ENCODE results near the gene MEP1A. TPM values are rescaled to one million over a fixed set of nuclear protein-coding genes. Genes with fewer than 3 reads are reported as not detected.

The MEP1A gene
- total RNA-seq, 1 experiment from 2014 or later, result not detected

DNA sequence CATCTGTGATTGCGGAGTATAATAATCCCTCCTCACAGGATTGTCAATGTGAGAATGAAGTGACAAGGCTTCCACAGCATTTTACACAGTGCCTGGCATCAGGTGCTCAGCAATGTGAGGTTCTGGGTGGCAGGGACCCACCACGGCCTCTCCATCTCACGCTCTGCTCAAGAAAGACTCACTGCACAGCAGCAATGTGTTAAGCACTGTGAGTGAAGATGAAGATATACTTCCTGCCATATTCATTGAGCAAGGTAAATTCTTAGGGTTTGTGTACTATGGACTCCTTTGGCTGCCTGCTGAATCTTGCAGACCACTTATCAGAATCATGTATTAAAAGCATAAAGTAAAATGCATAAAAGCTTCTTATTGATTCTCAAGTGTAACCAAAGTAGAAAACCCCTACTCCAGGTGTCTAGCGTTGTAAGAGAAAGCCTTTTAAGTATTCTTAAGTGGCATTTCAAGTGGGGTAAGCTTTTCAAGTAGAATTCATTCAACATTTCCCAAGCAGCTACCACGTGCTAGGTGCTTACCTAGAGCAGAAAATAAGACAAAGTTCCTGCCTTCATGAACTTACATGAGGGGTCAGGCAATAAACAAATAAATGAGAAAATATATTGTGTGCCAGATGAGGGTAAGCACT lies 17.0 kb upstream of the MEP1A start:
- no peak for DNase-seq (ENCODE audit: low read depth)

GRCh38 chr6:46777476-46778346 lies 15.5 kb upstream of the MEP1A start:
- no peak for DNase-seq (ENCODE audit: low read depth)

- peak; percentile 64 for DNase-seq (ENCODE audit: low read depth)
Measured at GRCh38 chr6:46781478-46782378, 11.5 kb upstream of the MEP1A start.

- DNase-seq (ENCODE audit: low read depth), result no peak
Measured at GRCh38 chr6:46784535-46784934, 8.7 kb upstream of the MEP1A start.

DNA sequence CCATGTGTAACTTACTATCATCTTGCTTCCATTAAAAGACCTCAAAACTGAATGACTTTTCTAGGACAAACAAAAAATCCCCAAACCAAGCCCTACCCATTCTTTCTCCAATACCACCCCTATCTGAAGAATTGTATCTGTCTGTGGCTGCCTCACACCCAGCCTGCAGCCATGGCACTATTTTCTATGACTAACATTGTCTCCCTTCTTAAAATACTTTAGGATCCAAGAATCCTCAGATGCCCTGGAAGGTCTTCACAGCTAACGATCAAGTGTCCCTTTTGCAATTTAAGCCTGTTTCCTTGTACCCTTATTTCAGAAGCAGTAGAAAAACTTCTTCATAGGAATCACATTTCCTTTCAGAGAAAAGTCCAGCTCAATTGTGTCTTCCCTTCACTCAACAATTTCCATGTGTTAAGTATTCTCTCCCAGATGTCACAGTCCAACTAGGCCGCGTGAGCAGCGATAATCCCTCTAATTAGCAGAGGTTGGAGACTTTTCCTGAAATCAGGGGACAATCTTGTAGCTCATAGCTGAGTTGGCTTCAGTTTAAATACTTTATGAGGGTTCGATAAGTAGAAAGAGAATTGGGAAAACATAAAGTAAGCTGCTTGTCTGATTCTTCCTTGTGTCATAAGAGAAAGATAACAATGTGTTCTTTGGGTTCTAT lies 5.2 kb upstream of the MEP1A start:
- no peak for DNase-seq (ENCODE audit: low read depth)

DNA sequence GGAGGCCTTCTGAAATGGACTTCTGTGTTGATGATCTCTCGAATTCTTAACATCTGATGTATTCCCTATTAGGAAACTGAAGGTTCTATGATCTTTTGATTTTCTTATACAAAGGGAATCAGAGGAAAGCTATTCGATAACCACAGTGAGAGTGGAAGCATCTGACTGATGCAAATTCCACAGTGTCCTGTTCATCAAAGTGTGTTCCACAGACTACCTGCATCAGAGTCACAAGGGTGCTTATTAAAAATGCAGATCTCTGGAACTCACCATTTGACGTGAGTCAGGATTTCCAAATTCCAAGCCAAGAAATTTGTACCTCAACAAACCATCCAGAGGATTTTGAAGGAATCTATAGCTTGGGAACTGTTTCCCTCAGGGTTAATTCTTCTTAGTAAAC lies 4.4 kb upstream of the MEP1A start:
- no peak for DNase-seq (ENCODE audit: low read depth)

DNA sequence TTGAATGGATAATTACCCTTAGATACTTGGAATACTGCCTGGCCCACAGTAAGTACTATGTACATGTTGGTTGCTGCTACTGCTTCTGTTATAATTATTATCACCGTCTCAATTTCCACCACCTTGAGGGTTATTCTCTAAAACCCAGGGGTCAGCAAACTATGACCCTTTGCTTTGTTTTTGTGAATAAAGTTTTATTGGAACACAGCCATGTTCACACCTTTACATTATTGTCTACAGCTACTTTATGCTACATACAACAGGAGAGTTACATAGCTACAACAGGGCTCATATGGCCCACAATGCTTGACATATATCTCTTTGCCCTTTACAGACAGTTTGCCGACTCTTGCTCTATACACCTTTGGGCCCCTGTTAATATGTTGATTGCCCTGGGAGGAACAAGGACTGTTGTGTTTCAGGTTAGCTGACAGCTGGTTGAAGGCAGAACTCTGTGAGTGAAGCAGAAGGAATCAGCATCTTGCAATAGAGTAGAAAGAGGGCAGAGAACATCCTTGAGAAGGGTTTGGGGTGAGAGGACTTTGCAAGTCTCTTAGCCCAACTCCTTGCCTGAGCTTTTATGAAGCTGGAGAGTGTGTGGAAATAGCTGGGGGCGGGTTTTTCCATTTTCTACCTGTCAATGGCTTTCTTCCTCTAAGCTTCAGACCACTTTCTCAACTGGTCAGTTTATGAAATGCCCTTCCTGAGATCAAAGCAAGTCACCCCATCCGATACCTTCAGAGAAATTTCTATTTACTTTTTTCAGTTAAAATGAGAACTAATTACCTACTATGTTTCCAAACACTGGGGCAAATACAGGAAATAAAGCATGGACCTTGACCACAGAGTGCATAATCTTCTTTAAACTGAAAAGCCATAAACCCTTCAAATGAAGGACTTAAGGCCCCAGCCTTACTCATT lies 3.5 kb upstream of the MEP1A start:
- no peak for DNase-seq (ENCODE audit: low read depth)

GRCh38 chr6:46790355-46790874 lies 2.8 kb upstream of the MEP1A start:
- DNase-seq (ENCODE audit: low read depth), result no peak

- DNase-seq (ENCODE audit: low read depth), result no peak
Measured at GRCh38 chr6:46792635-46793034, 554 bp upstream of the MEP1A start.

- no peak for DNase-seq (ENCODE audit: low read depth)
Measured at GRCh38 chr6:46794068-46794467, 879 bp downstream of the MEP1A start.

DNA sequence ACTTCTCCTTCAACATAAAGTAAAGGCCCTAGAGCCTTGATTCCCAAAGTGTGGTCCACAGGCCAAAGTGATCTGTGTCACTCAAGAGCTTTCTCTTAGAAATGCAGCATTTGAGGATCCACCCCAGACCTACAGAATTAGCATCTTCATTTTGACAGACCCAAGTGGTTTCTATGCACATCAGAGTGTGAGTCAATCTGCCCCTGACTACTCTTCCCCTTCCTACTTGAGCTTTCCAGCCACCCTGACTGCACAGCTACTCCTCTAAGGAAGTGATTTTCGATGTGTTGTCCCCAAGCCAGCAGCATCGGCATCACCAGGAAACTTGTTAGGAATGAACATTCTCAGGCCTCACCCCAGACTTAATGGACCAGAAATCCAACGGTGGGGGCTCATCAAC lies 2.6 kb downstream of the MEP1A start:
- DNase-seq (ENCODE audit: low read depth), result no peak

DNA sequence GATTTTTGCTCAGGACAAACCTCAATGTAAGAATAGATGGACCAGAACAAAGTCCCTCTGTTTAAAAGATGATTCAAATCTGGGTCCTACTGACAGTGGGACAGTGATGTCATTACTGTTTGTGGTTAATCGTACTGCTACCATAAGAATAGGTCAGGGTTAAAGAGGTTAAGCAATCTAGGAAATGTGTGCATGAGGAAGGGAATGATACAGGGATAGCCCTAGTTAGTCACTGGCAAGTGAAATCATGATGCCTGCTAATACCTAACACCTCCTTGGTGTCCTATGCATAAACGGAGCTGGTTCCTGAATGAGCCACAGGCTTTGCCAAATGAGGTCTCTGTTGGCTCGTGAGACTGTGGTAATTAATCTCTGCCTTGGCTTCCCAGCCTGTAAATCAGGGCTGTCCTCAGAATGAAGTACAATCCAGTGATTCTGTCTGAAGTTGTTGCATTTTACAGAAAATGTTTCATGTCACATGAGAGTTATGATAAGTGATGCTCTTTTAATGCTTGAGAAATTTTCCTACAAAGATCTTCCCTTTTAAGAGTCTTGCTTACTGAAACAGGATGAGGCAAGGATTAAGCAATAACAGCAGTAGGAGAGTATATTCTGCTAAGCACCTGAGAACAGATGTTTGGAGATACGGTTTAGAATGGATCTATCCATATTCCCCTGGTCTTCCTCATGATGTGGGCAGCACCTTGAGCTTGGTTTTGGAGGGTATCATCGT lies 3.8 kb downstream of the MEP1A start:
- peak; percentile 31 for DNase-seq (ENCODE audit: low read depth)

DNA sequence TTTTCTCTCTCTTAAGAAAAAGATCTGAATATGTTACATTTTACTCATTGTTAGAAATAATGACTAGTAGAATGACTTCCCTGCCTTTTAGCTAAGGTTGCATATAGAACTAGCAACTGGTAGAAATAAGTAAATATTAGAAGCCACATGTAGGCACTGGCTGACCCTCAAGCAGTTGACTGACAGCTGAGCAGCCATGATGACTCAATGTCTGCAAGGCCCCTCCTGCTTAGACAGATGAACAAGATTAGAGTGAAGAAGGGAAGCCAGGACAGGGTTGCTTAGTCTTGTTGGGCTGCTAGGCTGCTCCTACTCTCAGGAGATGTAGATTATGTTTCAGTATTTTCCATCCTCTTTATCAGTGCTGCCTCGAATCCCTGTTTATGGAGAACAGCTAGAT lies 6.5 kb downstream of the MEP1A start:
- DNase-seq (ENCODE audit: low read depth), result peak; percentile 7

DNA sequence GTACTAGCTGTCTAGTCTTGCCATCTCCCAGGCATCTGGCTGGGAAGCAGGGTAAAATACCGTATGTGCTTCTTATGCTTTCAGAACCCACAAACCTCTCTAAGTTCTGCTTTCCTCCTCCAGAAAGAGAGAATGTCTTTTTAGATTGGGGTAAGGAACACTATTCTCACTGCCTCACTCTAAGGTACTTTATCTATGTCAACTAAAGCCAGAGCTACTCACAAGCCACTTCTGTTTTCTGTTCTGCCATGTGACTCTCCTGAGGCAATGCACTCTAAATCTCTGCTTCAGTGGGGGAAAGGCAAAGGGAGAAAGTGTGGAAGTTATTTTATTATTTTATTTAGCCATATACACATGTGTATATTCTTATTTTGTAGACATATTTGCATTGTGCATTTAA lies 15.6 kb downstream of the MEP1A start:
- no peak for DNase-seq (ENCODE audit: low read depth)

- DNase-seq (ENCODE audit: low read depth), result peak; percentile 30
Measured at GRCh38 chr6:46815130-46815529, 21.9 kb downstream of the MEP1A start.

DNA sequence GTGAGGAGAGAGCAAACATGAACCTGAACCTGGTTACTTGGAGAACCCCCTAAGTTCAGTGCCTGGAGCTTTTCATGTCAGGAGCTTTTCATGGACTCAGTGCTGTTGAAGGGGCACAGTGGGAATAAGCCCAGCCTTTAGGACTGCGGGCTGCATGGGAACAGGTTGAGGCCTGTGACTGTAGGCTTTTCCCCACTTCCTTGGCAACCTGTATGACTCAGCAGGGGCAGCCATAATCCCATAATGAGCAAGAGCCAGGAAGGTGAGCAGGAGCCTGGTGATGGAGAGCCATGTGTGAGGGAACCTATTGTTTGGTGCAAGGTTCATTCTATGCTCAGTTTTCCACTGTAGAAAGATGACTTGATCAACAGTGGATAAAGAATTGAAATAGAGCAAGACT lies 23.4 kb downstream of the MEP1A start:
- DNase-seq (ENCODE audit: low read depth), result no peak

DNA sequence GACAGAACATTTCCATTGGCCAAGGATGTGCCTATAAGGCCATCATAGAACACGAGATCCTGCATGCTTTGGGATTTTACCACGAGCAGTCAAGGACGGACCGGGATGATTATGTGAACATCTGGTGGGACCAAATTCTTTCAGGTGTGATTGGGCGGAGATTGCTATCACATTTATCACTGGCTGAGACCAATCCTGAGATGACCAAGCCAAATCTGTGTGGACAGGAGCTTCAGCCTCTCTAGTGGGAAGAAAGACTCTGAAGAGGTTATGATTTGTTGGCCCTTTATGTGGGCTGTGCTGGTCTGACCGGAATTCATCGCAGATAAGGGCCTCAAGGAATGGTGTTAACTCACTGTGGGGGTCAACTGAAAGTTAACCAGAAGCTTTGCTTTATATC lies 26.4 kb downstream of the MEP1A start:
- no peak for DNase-seq (ENCODE audit: low read depth)

- no peak for DNase-seq (ENCODE audit: low read depth)
Measured at GRCh38 chr6:46821458-46821881, 28.3 kb downstream of the MEP1A start.

DNA sequence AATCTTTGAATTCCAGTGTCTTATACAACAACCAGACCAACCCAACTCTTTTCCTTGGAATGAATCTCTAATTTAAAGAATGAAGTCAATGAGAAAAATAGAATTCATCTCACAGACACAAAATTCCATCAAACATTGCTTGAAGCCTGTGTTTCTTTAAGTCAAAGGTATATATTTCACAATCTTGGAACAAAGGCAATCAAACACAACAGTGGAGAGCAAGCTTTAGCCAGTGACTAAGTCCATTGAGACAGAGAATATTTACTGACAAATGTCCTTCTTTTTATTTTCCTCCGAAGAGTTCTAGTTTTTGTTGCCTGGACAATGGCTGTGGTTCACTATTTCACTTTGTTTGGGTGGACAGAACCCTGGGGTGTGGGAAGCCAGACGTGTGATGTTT lies 35.8 kb downstream of the MEP1A start:
- no peak for DNase-seq (ENCODE audit: low read depth)

DNA sequence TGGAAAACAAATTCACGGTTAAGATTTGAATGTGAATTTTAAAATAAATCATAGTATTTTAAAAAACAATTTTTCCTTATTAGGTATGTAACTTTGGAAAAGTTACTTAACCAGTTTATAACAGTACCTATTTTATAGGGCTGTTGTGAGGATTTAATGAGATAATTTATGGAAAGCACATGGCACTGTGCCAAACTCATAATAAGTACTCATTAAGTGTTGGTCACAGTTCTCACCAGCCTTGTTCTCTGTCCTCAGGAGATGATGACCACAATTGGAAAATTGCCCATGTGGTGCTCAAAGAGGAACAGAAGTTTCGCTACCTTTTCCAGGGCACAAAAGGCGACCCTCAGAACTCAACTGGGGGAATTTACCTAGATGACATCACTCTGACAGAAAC lies 39.6 kb downstream of the MEP1A start:
- no peak for DNase-seq (ENCODE audit: low read depth)

All from RPMI7951 (cell line).